B cell (primary cell): ENCODE measurements around the gene CST9. TPM values are rescaled to one million over a fixed set of nuclear protein-coding genes. Genes with fewer than 3 reads are reported as not detected.

Experiments used
- ATAC-seq: fragments of 200-7000 bp; cut with Tn5 transposase; one replicate; pipeline ENCODE4 v1.10.0; 2021; ENCODE audit warnings: low read depth, mild to moderate bottlenecking, moderate number of reproducible peaks, moderate library complexity
- CTCF ChIA-PET: fragments of 350-600 bp; sonication (Branson Sonifier 250); formaldehyde crosslinking; loops from one replicate; lab custom pipeline; 2021; ENCODE audit warnings: antibody characterized with exemption, inconsistent platforms; lab: Charles Lee
- POLR2A ChIA-PET: fragments of 350-600 bp; sonication (Branson Sonifier 250); formaldehyde crosslinking; loops from one replicate; lab custom pipeline; 2021; ENCODE audit warnings: antibody characterized with exemption; lab: Charles Lee
- DNase-seq: peaks from one replicate; pipeline ENCODE4 v3.0.0; 2013
- H2AFZ ChIP-seq: 2 replicates; pipeline ENCODE4 v1.6.1; 2012; ENCODE audit warnings: mild to moderate bottlenecking, low read depth, low read length; ENCODE audit not compliant: insufficient read depth, poor library complexity, severe bottlenecking
- H3K27ac ChIP-seq, 2 donors: 1 replicate in 1 of 2; 2 replicates in 1 of 2; pipeline ENCODE4 v1.5.1; 2012 to 2013; ENCODE audit warnings: low read length in 2 of 2, mild to moderate bottlenecking in 2 of 2, moderate library complexity in 1 of 2
- H3K27me3 ChIP-seq, 4 experiments: fragments of 200-600 bp in 1 of 4; sonication (generic) in 1 of 4; replicated peaks in 1 of 4; 1 replicate in 2 of 4; 2 replicates in 2 of 4; pipeline versions ENCODE4 v1.6.1 to v1.7.0; 2013 to 2016; ENCODE audit warnings: low read length in 3 of 4, mild to moderate bottlenecking in 2 of 4, mixed read lengths in 1 of 4, moderate library complexity in 1 of 4; ENCODE audit not compliant: insufficient read depth in 4 of 4, control insufficient read depth in 3 of 4; ENCODE audit errors: control extremely low read depth in 1 of 4
- H3K36me3 ChIP-seq, 2 experiments: replicated peaks in 1 of 2; 1 replicate in 1 of 2; 2 replicates in 1 of 2; pipeline versions ENCODE4 v1.6.1 to v1.7.1; 2013; ENCODE audit warnings: low read length in 1 of 2; ENCODE audit not compliant: insufficient read depth in 2 of 2, control insufficient read depth in 1 of 2; ENCODE audit errors: control extremely low read depth in 1 of 2, extremely low read depth in 1 of 2
- H3K4me1 ChIP-seq, 2 donors: fragments of 200-600 bp in 1 of 2; sonication (generic) in 1 of 2; 1 replicate in 1 of 2; 2 replicates in 1 of 2; pipeline versions ENCODE4 v1.5.1 to v1.6.1; 2013 to 2017; ENCODE audit warnings: low read length in 2 of 2; ENCODE audit not compliant: control insufficient read depth in 2 of 2, insufficient read depth in 2 of 2
- H3K4me2 ChIP-seq: replicated peaks from 2 replicates; pipeline ENCODE3; 2012; ENCODE audit warnings: mild to moderate bottlenecking, low read depth, low read length; ENCODE audit not compliant: poor library complexity, severe bottlenecking
- H3K4me3 ChIP-seq, 5 experiments: fragments of 200-600 bp in 1 of 5; sonication (generic) in 1 of 5; 1 replicate in 3 of 5; 2 replicates in 2 of 5; pipeline versions ENCODE4 v1.5.1 to v1.7.0; 2011 to 2016; ENCODE audit warnings: low read length in 4 of 5, mild to moderate bottlenecking in 4 of 5, low read depth in 2 of 5, control low read depth in 1 of 5, moderate library complexity in 1 of 5; ENCODE audit not compliant: insufficient read depth in 1 of 5; ENCODE audit errors: control extremely low read depth in 1 of 5, extremely low read depth in 1 of 5
- H3K79me2 ChIP-seq: fragments of 200-600 bp; sonication (generic); one replicate; pipeline ENCODE4 v1.6.0; 2016; ENCODE audit warnings: low read length; ENCODE audit not compliant: control insufficient read depth, insufficient read depth
- H3K9ac ChIP-seq: fragments of 200-600 bp; sonication (generic); 2 replicates; pipeline ENCODE4 v1.6.1; 2017; ENCODE audit warnings: mild to moderate bottlenecking, low read length, moderate library complexity
- H3K9me3 ChIP-seq, 3 donors: one replicate each; pipeline versions ENCODE4 v1.6.1 to v1.7.1; 2013; ENCODE audit warnings: low read length in 2 of 3; ENCODE audit not compliant: control insufficient read depth in 2 of 3, insufficient read depth in 1 of 3; ENCODE audit errors: control extremely low read depth in 1 of 3
- H4K20me1 ChIP-seq: 2 replicates; pipeline ENCODE4 v1.6.0; 2012; ENCODE audit warnings: mild to moderate bottlenecking, low read length; ENCODE audit not compliant: insufficient read depth, control insufficient read depth, poor library complexity, severe bottlenecking
- H3K27ac Mint-ChIP-seq: one replicate; pipeline ENCODE4 v1.8.0; 2021; ENCODE audit warnings: mixed read lengths
- H3K27me3 Mint-ChIP-seq: one replicate; pipeline ENCODE4 v1.8.0; 2021; ENCODE audit warnings: mixed read lengths
- H3K4me1 Mint-ChIP-seq: one replicate; pipeline ENCODE4 v1.8.0; 2021; ENCODE audit warnings: mixed read lengths
- H3K4me3 Mint-ChIP-seq: one replicate; pipeline ENCODE4 v1.8.0; 2021; ENCODE audit warnings: mixed read lengths
- H3K9me3 Mint-ChIP-seq: one replicate; pipeline ENCODE4 v1.8.0; 2022; ENCODE audit warnings: mixed read lengths; ENCODE audit not compliant: insufficient read depth
- EZH2 ChIP-seq: IDR thresholded peaks from 2 replicates; pipeline ENCODE4 v1.6.1; 2012; ENCODE audit warnings: borderline replicate concordance, low read depth, mild to moderate bottlenecking, moderate library complexity, low read length; ENCODE audit not compliant: insufficient read depth, poor library complexity, severe bottlenecking
- WGBS: methylation state at CpG from one replicate; pipeline ENCODE4 v1.1.5; 2013; ENCODE audit warnings: missing lambda C conversion rate; ENCODE audit not compliant: insufficient coverage; 5-methylcytosine and 5-hydroxymethylcytosine counted together
- intact Hi-C: fragments of 100-400 bp; cut with micrococcal nuclease; formaldehyde crosslinking; loops from one replicate; pipeline ENCODE4 v1.10.0; 2022
- polyA plus RNA-seq: library from polyadenylated mRNA; depleted of rRNA; stranded (reverse); fragments of >200 nt; gene quantifications from 2 replicates; pipeline ENCODE4 v1.2.3, GENCODE V29; 2012
- total RNA-seq, 2 donors: library from RNA; stranded (reverse); fragments of 120-200 nt in 1 of 2; gene quantifications; 1 replicate in 1 of 2; 2 replicates in 1 of 2; pipeline versions ENCODE4 v1.2.3 to v1.2.4, GENCODE V29; 2013 to 2022
- TF ChIP-seq, protein P1 (sequence below): fragments of 200-600 bp; IDR thresholded peaks from one replicate; pipeline ENCODE4 v1.8.0; 2022; ENCODE audit warnings: antibody characterized with exemption, mild to moderate bottlenecking

The CST9 gene
- total and polyA plus RNA-seq, 2 donors (not counting 1 experiment from before 2014, with no cell fraction given), result not detected

DNA sequence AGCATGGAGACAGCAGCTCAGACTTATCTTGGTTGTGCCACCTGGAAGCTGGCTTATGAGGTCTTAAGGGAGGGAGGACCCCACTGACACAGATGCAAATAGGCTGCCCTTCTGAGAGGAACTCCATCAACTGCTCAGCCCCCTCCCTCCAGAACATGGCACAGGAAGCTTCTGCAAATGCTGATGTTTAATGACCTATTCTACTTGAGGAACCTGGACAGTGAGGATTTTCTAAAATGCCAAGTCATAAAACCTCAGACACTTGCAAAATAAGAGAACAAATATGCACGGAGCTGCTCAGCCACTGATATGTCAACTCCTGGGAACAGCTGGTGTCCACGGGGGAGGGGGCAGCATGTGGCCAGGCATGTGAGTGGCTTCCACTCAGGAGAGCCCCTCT, 3.5 kb downstream of the CST9 start:
- no peaks in the 10 kb centered on the region for H3K9me3 ChIP-seq
- ATAC-seq (no peak), DNase-seq (no peak)
- intact Hi-C loops, result no loop called here
- H3K27me3 Mint-ChIP-seq, result peaks cover 3% of the 10 kb centered on the region
- H3K9ac ChIP-seq, result no peak overlapping the region
- WGBS, result 12% methylated on average over 2 of the region's 2 CpGs
- H3K4me2 ChIP-seq, result no peak overlapping the region
- H3K27ac Mint-ChIP-seq, result no peak overlapping the region
- ChIA-PET CTCF (no interaction called here), POLR2A (no interaction called here)
- no peak overlapping the region for H3K27ac ChIP-seq
- no peaks in the 10 kb centered on the region for H3K79me2 ChIP-seq
- H2AFZ ChIP-seq, result no peak overlapping the region
- H3K4me3 ChIP-seq, result no peak overlapping the region
- no peaks in the 10 kb centered on the region for H3K4me1 ChIP-seq
- no peaks in the 10 kb centered on the region for H4K20me1 ChIP-seq
- no peak for TF ChIP-seq EZH2
- no peak overlapping the region for H3K4me3 Mint-ChIP-seq
- H3K27me3 ChIP-seq, result no peaks in the 10 kb centered on the region
- no peaks in the 10 kb centered on the region for H3K36me3 ChIP-seq
- no peaks in the 10 kb centered on the region for H3K4me1 Mint-ChIP-seq
- H3K9me3 Mint-ChIP-seq, result no peaks in the 10 kb centered on the region

DNA sequence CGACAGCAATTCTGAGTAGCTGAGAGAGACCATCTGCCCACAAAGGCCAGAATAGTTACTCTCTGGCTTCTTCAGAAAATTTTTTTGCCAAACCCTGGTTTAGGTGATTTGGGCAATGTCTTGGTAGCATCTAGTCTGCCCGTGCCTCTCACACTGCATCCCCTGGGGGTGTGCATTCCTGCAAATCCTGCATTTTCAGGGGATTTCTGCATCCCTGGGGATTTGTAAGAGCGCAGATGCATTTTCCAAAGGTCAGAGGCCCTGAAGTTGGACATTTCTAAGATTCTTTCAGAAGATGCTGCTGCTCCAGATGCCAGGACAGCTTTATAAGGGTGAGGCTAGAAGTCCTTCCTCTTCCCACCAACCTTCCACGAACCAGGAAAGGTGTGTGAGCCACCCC, 4.0 kb downstream of the CST9 start:
- ChIA-PET CTCF (no interaction called here), POLR2A (no interaction called here)
- no peaks in the 10 kb centered on the region for H3K36me3 ChIP-seq
- Mint-ChIP-seq H3K27me3 (peaks cover 3% of the 10 kb centered on the region), H3K4me1 (no peaks in the 10 kb centered on the region), H3K27ac (no peak overlapping the region), H3K4me3 (no peak overlapping the region), H3K9me3 (no peaks in the 10 kb centered on the region)
- no peaks in the 10 kb centered on the region for H3K9me3 ChIP-seq
- intact Hi-C loops, result no loop called here
- no peak overlapping the region for H3K9ac ChIP-seq
- no peak overlapping the region for H3K4me2 ChIP-seq
- WGBS, result 86% methylated on average over 4 of the region's 4 CpGs
- ATAC-seq (no peak), DNase-seq (no peak)
- no peak overlapping the region for H2AFZ ChIP-seq
- H3K4me3 ChIP-seq, result no peak overlapping the region
- no peaks in the 10 kb centered on the region for H4K20me1 ChIP-seq
- no peak overlapping the region for H3K27ac ChIP-seq
- no peaks in the 10 kb centered on the region for H3K4me1 ChIP-seq
- TF ChIP-seq, protein P1, sequence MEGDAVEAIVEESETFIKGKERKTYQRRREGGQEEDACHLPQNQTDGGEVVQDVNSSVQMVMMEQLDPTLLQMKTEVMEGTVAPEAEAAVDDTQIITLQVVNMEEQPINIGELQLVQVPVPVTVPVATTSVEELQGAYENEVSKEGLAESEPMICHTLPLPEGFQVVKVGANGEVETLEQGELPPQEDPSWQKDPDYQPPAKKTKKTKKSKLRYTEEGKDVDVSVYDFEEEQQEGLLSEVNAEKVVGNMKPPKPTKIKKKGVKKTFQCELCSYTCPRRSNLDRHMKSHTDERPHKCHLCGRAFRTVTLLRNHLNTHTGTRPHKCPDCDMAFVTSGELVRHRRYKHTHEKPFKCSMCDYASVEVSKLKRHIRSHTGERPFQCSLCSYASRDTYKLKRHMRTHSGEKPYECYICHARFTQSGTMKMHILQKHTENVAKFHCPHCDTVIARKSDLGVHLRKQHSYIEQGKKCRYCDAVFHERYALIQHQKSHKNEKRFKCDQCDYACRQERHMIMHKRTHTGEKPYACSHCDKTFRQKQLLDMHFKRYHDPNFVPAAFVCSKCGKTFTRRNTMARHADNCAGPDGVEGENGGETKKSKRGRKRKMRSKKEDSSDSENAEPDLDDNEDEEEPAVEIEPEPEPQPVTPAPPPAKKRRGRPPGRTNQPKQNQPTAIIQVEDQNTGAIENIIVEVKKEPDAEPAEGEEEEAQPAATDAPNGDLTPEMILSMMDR, result no peak
- TF ChIP-seq EZH2, result no peak
- H3K79me2 ChIP-seq, result no peaks in the 10 kb centered on the region
- H3K27me3 ChIP-seq, result no peaks in the 10 kb centered on the region
